ENCODE data around the gene RANBP3. TPM values are rescaled to one million over a fixed set of nuclear protein-coding genes. Genes with fewer than 3 reads are reported as not detected.

RANBP3 gene
- total and polyA plus RNA-seq, 2 of the 8 experiments (the other 6 are each of a cell fraction or from before 2014, with no cell fraction given), result 95.4 to 122 TPM

GRCh38 chr19:5923356-5923755 is 54.6 kb downstream of the RANBP3 start:
- Histone ChIP-seq H3K4ac (replicated peaks; ENCODE audit: insufficient read length, low read depth, low read length) (no peak overlapping the region), H2AK5ac (ENCODE audit: low read depth, low read length) (no peak overlapping the region), H2BK5ac (ENCODE audit: low read depth, low read length) (no peak overlapping the region), H2AFZ (ENCODE audit: low read length) (no peak overlapping the region), H3K23ac (ENCODE audit: insufficient read length) (no peak overlapping the region), H3K9ac (replicated peaks in 1 of 4; ENCODE audit: extremely low read depth in 1 of 4, low read depth in 3 of 4, low read length in 3 of 4) (no peak overlapping the region), H3K18ac (ENCODE audit: extremely low read depth, low read length) (no peak overlapping the region), H2BK20ac (ENCODE audit: low read length) (no peak overlapping the region), H2BK12ac (ENCODE audit: low read depth, low read length) (no peak overlapping the region), H3K14ac (ENCODE audit: insufficient read length) (no peak overlapping the region), H4K20me1 (replicated peaks in 1 of 2; ENCODE audit: control insufficient read depth in 1 of 2, insufficient read depth in 2 of 2, low read length in 2 of 2) (peaks cover 3 to 21% of the 10 kb centered on the region in 2 experiments), H4K5ac (ENCODE audit: insufficient read length, low read depth, low read length) (no peak overlapping the region), H3K23me2 (ENCODE audit: low read depth, low read length) (no peaks in the 10 kb centered on the region), H3K79me2 (ENCODE audit: control insufficient read depth in 1 of 2, insufficient read depth in 2 of 2, low read length in 2 of 2) (no peaks in the 10 kb centered on the region), H3K4me1 (replicated peaks in 1 of 4; ENCODE audit: control insufficient read depth in 3 of 4, insufficient read depth in 4 of 4, low read length in 3 of 4) (no peaks in the 10 kb centered on the region), H3K9me3 (ENCODE audit: insufficient read depth in 2 of 2, low read depth in 1 of 2, low read length in 1 of 2) (no peaks in the 10 kb centered on the region), H3K27ac (ENCODE audit: low read depth, low read length) (no peak overlapping the region), H4K8ac (ENCODE audit: extremely low read depth, insufficient read depth, low read length) (no peak overlapping the region), H3K27me3 (replicated peaks in 1 of 4; ENCODE audit: control insufficient read depth in 3 of 4, extremely low read depth in 1 of 4, insufficient read depth in 3 of 4, low read length in 3 of 4) (no peaks in the 10 kb centered on the region; a peak in 1 of 7 replicates), H3K79me1 (ENCODE audit: low read depth, low read length) (no peaks in the 10 kb centered on the region), H3K36me3 (ENCODE audit: control insufficient read depth in 2 of 4, insufficient read depth in 4 of 4, low read length in 3 of 4) (peaks cover 19 to 57% (median 50%) of the 10 kb centered on the region in 4 experiments), H3K56ac (replicated peaks; ENCODE audit: insufficient read length, low read depth, low read length) (no peak overlapping the region), H3K4me2 (ENCODE audit: insufficient read depth in 1 of 2, low read depth in 2 of 2, low read length in 2 of 2) (no peak overlapping the region), H3K4me3 (ENCODE audit: extremely low read depth in 1 of 4, insufficient read depth in 2 of 4, low read depth in 3 of 4, low read length in 4 of 4) (no peak overlapping the region), H2BK120ac (replicated peaks; ENCODE audit: low read depth, low read length) (no peak overlapping the region), H2BK15ac (ENCODE audit: low read length) (no peak overlapping the region), H4K91ac (replicated peaks; ENCODE audit: insufficient read length, low read length) (no peak overlapping the region)
- ChIA-PET POLR2A (ENCODE audit: partially characterized antibody) (no interaction called here), CTCF (ENCODE audit: partially characterized antibody) (interaction anchor here (1.0 to 1.4 kb wide), 3 partner anchors 11 to 120 kb away, joined by 3 to 5 read pairs (median 3); no protein-coding TSS in a partner anchor)
- no peak for DNase-seq (ENCODE audit: low read depth in 1 of 2, low spot score in 2 of 2)
- FAIRE-seq, result no peak
- 86% methylated on average over 16 of the region's 16 CpGs; no CpG with 5 or more reads in 1 of the 2 experiments for WGBS, 2 experiments (ENCODE audit: extremely low coverage in 1 of 2, insufficient coverage in 1 of 2, insufficient read length in 1 of 2, insufficient replicate concordance in 2 of 2, low coverage in 1 of 2, low lambda C conversion rate in 2 of 2, missing lambda C conversion rate in 1 of 2)

Measured in H1 (cell line).